ENCODE data around the gene ADPRH.

ADPRH gene

DNA sequence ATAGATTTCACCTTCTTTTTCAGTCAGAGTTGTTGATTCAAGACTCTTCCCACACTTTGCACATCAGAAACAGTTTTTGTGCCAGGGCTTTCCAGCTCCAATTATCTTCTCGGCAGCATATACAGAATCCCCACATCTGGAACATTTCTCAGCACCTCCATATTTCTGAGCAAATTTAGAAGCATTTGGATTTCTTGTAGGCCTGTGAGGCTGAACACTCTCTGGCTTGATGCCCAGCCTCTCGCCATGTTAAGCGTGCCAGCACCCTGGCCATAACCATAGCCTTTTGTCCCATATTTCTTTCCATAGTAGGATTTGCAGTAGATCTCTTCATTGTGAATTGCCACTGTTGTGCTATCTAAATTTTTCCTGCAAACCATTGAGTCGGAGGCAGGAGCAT, 48.1 kb upstream of the ADPRH start:
- no peaks in the 10 kb centered on the region for H3K9me3 ChIP-seq (ENCODE audit: low read length)
- H3K4me2 ChIP-seq (ENCODE audit: low read length): no peak overlapping the region
- H3F3A ChIP-seq (ENCODE audit: insufficient read depth, low read length): no peaks in the 10 kb centered on the region
- no peak for TF ChIP-seq CTCF (IDR thresholded peaks at IDR 0.05; ENCODE audit: low read length)
- no peak for TF ChIP-seq EZH2 (IDR thresholded peaks at IDR 0.05; ENCODE audit: borderline replicate concordance, low read length)
- no peaks in the 10 kb centered on the region for H4K20me1 ChIP-seq (ENCODE audit: insufficient read depth, low read length)
- H3K9ac ChIP-seq (ENCODE audit: low read length): no peak overlapping the region
- H3K9me2 ChIP-seq (ENCODE audit: low read depth, low read length): no peaks in the 10 kb centered on the region
- H2AFZ ChIP-seq (ENCODE audit: low read length): no peak overlapping the region
- no peaks in the 10 kb centered on the region for H3K27me3 ChIP-seq (ENCODE audit: insufficient read depth, low read length)
- no peak overlapping the region for H3K4me3 ChIP-seq (ENCODE audit: low read depth, low read length, poor library complexity, severe bottlenecking)
- no peaks in the 10 kb centered on the region for H3K79me2 ChIP-seq (ENCODE audit: insufficient read depth, low read length)
- no peaks in the 10 kb centered on the region for H3K4me1 ChIP-seq (ENCODE audit: insufficient read depth, low read length, severe bottlenecking)
- peaks cover 7% of the 10 kb centered on the region; the same call in 1 of the 2 replicates for H3K36me3 ChIP-seq (ENCODE audit: insufficient read depth, low read length)
- H3K27ac ChIP-seq (ENCODE audit: low read depth, low read length, poor library complexity, severe bottlenecking): no peak overlapping the region

- no peak overlapping the region for H3K27ac ChIP-seq (ENCODE audit: low read depth, low read length, poor library complexity, severe bottlenecking)
- no peaks in the 10 kb centered on the region for H3K27me3 ChIP-seq (ENCODE audit: insufficient read depth, low read length)
- TF ChIP-seq EZH2 (IDR thresholded peaks at IDR 0.05; ENCODE audit: borderline replicate concordance, low read length) (no peak), CTCF (IDR thresholded peaks at IDR 0.05; ENCODE audit: low read length) (no peak)
- no peak overlapping the region for H2AFZ ChIP-seq (ENCODE audit: low read length)
- no peak overlapping the region for H3K9ac ChIP-seq (ENCODE audit: low read length)
- no peaks in the 10 kb centered on the region for H4K20me1 ChIP-seq (ENCODE audit: insufficient read depth, low read length)
- no peak overlapping the region for H3K4me3 ChIP-seq (ENCODE audit: low read depth, low read length, poor library complexity, severe bottlenecking)
- no peaks in the 10 kb centered on the region for H3K79me2 ChIP-seq (ENCODE audit: insufficient read depth, low read length)
- H3K9me3 ChIP-seq (ENCODE audit: low read length): no peaks in the 10 kb centered on the region
- H3K36me3 ChIP-seq (ENCODE audit: insufficient read depth, low read length): no peaks in the 10 kb centered on the region
- no peaks in the 10 kb centered on the region for H3K9me2 ChIP-seq (ENCODE audit: low read depth, low read length)
- no peaks in the 10 kb centered on the region for H3F3A ChIP-seq (ENCODE audit: insufficient read depth, low read length)
- H3K4me1 ChIP-seq (ENCODE audit: insufficient read depth, low read length, severe bottlenecking): peaks cover 9% of the 10 kb centered on the region
- H3K4me2 ChIP-seq (ENCODE audit: low read length): no peak overlapping the region
These were observed 45.0 kb upstream of the ADPRH start for GRCh38 chr3:119534296-119534695.

- no peak overlapping the region for H3K4me2 ChIP-seq (ENCODE audit: low read length)
- no peaks in the 10 kb centered on the region for H3K9me2 ChIP-seq (ENCODE audit: low read depth, low read length)
- H3K79me2 ChIP-seq (ENCODE audit: insufficient read depth, low read length): no peaks in the 10 kb centered on the region
- no peak overlapping the region for H3K27ac ChIP-seq (ENCODE audit: low read depth, low read length, poor library complexity, severe bottlenecking)
- peaks cover 14% of the 10 kb centered on the region for H3K4me1 ChIP-seq (ENCODE audit: insufficient read depth, low read length, severe bottlenecking)
- no peak for TF ChIP-seq EZH2 (IDR thresholded peaks at IDR 0.05; ENCODE audit: borderline replicate concordance, low read length)
- no peak for TF ChIP-seq CTCF (IDR thresholded peaks at IDR 0.05; ENCODE audit: low read length)
- H3K9me3 ChIP-seq (ENCODE audit: low read length): no peaks in the 10 kb centered on the region
- no peaks in the 10 kb centered on the region for H4K20me1 ChIP-seq (ENCODE audit: insufficient read depth, low read length)
- no peak overlapping the region for H3K9ac ChIP-seq (ENCODE audit: low read length)
- H3F3A ChIP-seq (ENCODE audit: insufficient read depth, low read length): no peaks in the 10 kb centered on the region
- H3K4me3 ChIP-seq (ENCODE audit: low read depth, low read length, poor library complexity, severe bottlenecking): no peak overlapping the region
- no peaks in the 10 kb centered on the region for H3K36me3 ChIP-seq (ENCODE audit: insufficient read depth, low read length)
- no peaks in the 10 kb centered on the region for H3K27me3 ChIP-seq (ENCODE audit: insufficient read depth, low read length)
- H2AFZ ChIP-seq (ENCODE audit: low read length): no peak overlapping the region
These were observed 42.5 kb upstream of the ADPRH start for GRCh38 chr3:119536757-119537156.

Data from OCI-LY1 (cell line).